Measurements from ENCODE around the gene AQP1. TPM values are rescaled to one million over a fixed set of nuclear protein-coding genes. Genes with fewer than 3 reads are reported as not detected.

The AQP1 gene
- total RNA-seq, 1 experiment from 2014 or later: 0.15 TPM

- no peak overlapping the region for H2BK15ac ChIP-seq (ENCODE audit: low read depth, low read length)
- no peak overlapping the region for H3K4me2 ChIP-seq (ENCODE audit: insufficient read depth, insufficient read length, low read length)
- no peak overlapping the region for H3K23ac ChIP-seq (ENCODE audit: insufficient read length, low read depth, low read length)
- no peak overlapping the region for H4K91ac ChIP-seq (ENCODE audit: insufficient read length, low read depth, low read length)
- H3K4me3 Mint-ChIP-seq: no peak overlapping the region
- H3K79me1 ChIP-seq (ENCODE audit: insufficient read depth, low read depth, low read length, poor library complexity, severe bottlenecking): no peaks in the 10 kb centered on the region
- H2BK20ac ChIP-seq (ENCODE audit: low read depth, low read length, poor library complexity, severe bottlenecking): no peak overlapping the region
- no peak overlapping the region for H4K5ac ChIP-seq (ENCODE audit: insufficient read length, low read depth, low read length)
- no peak for TF ChIP-seq CTCF (conservative IDR thresholded peaks at IDR 0.05)
- no peak overlapping the region for H3K4ac ChIP-seq (ENCODE audit: low read depth, low read length)
- no peak overlapping the region for H3K9ac ChIP-seq (ENCODE audit: extremely low read depth, insufficient read length, low read length)
- no peak overlapping the region for H3K18ac ChIP-seq (ENCODE audit: insufficient read length, low read depth, low read length)
- no peak overlapping the region for H2BK12ac ChIP-seq (ENCODE audit: insufficient read length, low read depth, low read length)
- H3K27ac Mint-ChIP-seq: no peak overlapping the region
- no peaks in the 10 kb centered on the region for H3K23me2 ChIP-seq (ENCODE audit: insufficient read length, low read depth, low read length, poor library complexity, severe bottlenecking)
- H2BK5ac ChIP-seq (ENCODE audit: insufficient read length, low read length): no peak overlapping the region
- no peak overlapping the region for H2AK5ac ChIP-seq (ENCODE audit: insufficient read length, low read length)
- no peaks in the 10 kb centered on the region for H3K9me3 ChIP-seq (ENCODE audit: control insufficient read depth, low read depth, low read length)
- no CpG with 5 or more reads among the region's 24 CpGs for WGBS (ENCODE audit: extremely low coverage, insufficient read length, low lambda C conversion rate)
- no peak overlapping the region for H3K56ac ChIP-seq (ENCODE audit: insufficient read length, low read depth, low read length)
- H3K4me1 Mint-ChIP-seq: peaks cover 6 to 17% of the 10 kb centered on the region in 2 experiments
- H3K4me1 ChIP-seq (ENCODE audit: insufficient read depth, low read length): no peaks in the 10 kb centered on the region
- DNase-seq: no peak
- no peak overlapping the region for H3T11ph ChIP-seq (ENCODE audit: low read length)
- no peaks in the 10 kb centered on the region for H3K27me3 ChIP-seq (ENCODE audit: insufficient read depth, low read length)
- no peak overlapping the region for H2BK120ac ChIP-seq (ENCODE audit: low read depth, low read length, poor library complexity, severe bottlenecking)
- no peaks in the 10 kb centered on the region for H4K20me1 ChIP-seq (ENCODE audit: control insufficient read depth, insufficient read depth, insufficient read length)
- no peak overlapping the region for H2AFZ ChIP-seq (ENCODE audit: low read length)
- no peaks in the 10 kb centered on the region; a peak in 1 of 5 replicates for H3K9me3 Mint-ChIP-seq
- H3K27ac ChIP-seq (ENCODE audit: insufficient read length, low read depth, low read length): no peak overlapping the region
- H4K8ac ChIP-seq (replicated peaks; ENCODE audit: insufficient read length, low read depth, low read length): no peak overlapping the region
- H3K14ac ChIP-seq (ENCODE audit: insufficient read depth, low read length): no peak overlapping the region
- peaks cover 87% of the 10 kb centered on the region for H3K27me3 Mint-ChIP-seq (ENCODE audit: low read depth)
- no peaks in the 10 kb centered on the region for H3K36me3 Mint-ChIP-seq (ENCODE audit: insufficient read depth in 1 of 3, low read depth in 3 of 3)
- no peaks in the 10 kb centered on the region for H3K79me2 ChIP-seq (ENCODE audit: insufficient read depth, low read length)
Measured at GRCh38 chr7:30931161-30931928, 19.7 kb downstream of the AQP1 start.

Measured in H9 (cell line).